GM18508 (cell line): ENCODE data around the gene PRKAB1.
"Not testable (repeated sequence)": the region's sequence is repeated elsewhere in the genome, so short reads cannot be mapped to it uniquely, and the experiment has no call there.

Experiments
- ATAC-seq: cut with Tn5 transposase; IDR thresholded peaks from one replicate; pipeline ENCODE4 v1.9.1; 2021; ENCODE audit warnings: moderate number of reproducible peaks; ENCODE audit not compliant: insufficient read depth, unreplicated experiment

PRKAB1 gene

GRCh38 chr12:119667577-119668323, at the start of gene PRKAB1:
PRKAB1 (plus strand) TSS chr12:119668133; CDS start chr12:119668245, 112 bp downstream.
- peak; percentile 80 for ATAC-seq

- ATAC-seq, result not testable (repeated sequence)
Measured at GRCh38 chr12:119618328-119618896, 49.5 kb upstream of the PRKAB1 start.

GRCh38 chr12:119620490-119620889, 47.4 kb upstream of the PRKAB1 start:
- no peak for ATAC-seq

- no peak for ATAC-seq
Measured at GRCh38 chr12:119621878-119622277, 46.1 kb upstream of the PRKAB1 start.

- ATAC-seq, result no peak
Measured at GRCh38 chr12:119624966-119625365, 43.0 kb upstream of the PRKAB1 start.

GRCh38 chr12:119627019-119627643, 40.8 kb upstream of the PRKAB1 start:
- no peak for ATAC-seq

GRCh38 chr12:119627686-119628085, 40.2 kb upstream of the PRKAB1 start:
- no peak for ATAC-seq

- no peak for ATAC-seq
Measured at GRCh38 chr12:119630223-119630780, 37.6 kb upstream of the PRKAB1 start.

- no peak for ATAC-seq
Measured at GRCh38 chr12:119630962-119631550, 36.9 kb upstream of the PRKAB1 start.

- no peak for ATAC-seq
Measured at GRCh38 chr12:119631930-119632678, 35.8 kb upstream of the PRKAB1 start.

- no peak for ATAC-seq
Measured at GRCh38 chr12:119634743-119635142, 33.2 kb upstream of the PRKAB1 start.

- ATAC-seq, result no peak
Measured at GRCh38 chr12:119642986-119643385, 24.9 kb upstream of the PRKAB1 start.

GRCh38 chr12:119644930-119645329, 23.0 kb upstream of the PRKAB1 start:
- ATAC-seq, result no peak

- no peak for ATAC-seq
Measured at GRCh38 chr12:119645535-119646059, 22.3 kb upstream of the PRKAB1 start.

- no peak for ATAC-seq
Measured at GRCh38 chr12:119649202-119649808, 18.6 kb upstream of the PRKAB1 start.

GRCh38 chr12:119652665-119653064, 15.3 kb upstream of the PRKAB1 start:
- no peak for ATAC-seq

- not testable (repeated sequence) for ATAC-seq
Measured at GRCh38 chr12:119657001-119657400, 10.9 kb upstream of the PRKAB1 start.

GRCh38 chr12:119658166-119658565, 9.8 kb upstream of the PRKAB1 start:
- ATAC-seq, result not testable (repeated sequence)

- no peak for ATAC-seq
Measured at GRCh38 chr12:119659289-119659897, 8.5 kb upstream of the PRKAB1 start.
